HCT116 (cell line): ENCODE measurements around the gene CSTPP1.
"Not testable (repeated sequence)": the region's sequence is repeated elsewhere in the genome, so short reads cannot be mapped to it uniquely, and the experiment has no call there.

Experiments
- CEBPB ChIP-seq: IDR thresholded peaks from 2 replicates; pipeline ENCODE4 v1.6.1; 2012; ENCODE audit warnings: low read depth
- CTCF ChIP-seq, 3 experiments: fragments of 200-600 bp in 1 of 3; sonication (generic) in 1 of 3; IDR thresholded peaks in 2 of 3; conservative IDR thresholded peaks in 1 of 3; 2 replicates each; pipeline ENCODE4 v1.5.1; 2012 to 2017; ENCODE audit warnings: low read depth in 2 of 3, low read length in 2 of 3, antibody characterized with exemption in 1 of 3, borderline replicate concordance in 1 of 3, control low read depth in 1 of 3, mild to moderate bottlenecking in 1 of 3, mixed read lengths in 1 of 3, mixed run types in 1 of 3, moderate library complexity in 1 of 3; ENCODE audit not compliant: insufficient read depth in 1 of 3
- EZH2 ChIP-seq: fragments of 200-600 bp; sonication (generic); IDR thresholded peaks from 2 replicates; pipeline ENCODE4 v1.6.1; 2017; ENCODE audit warnings: antibody characterized with exemption, mixed run types
- EZH2phosphoT487 ChIP-seq: fragments of 200-600 bp; IDR thresholded peaks from 2 replicates; pipeline ENCODE4 v1.6.1; 2018; ENCODE audit warnings: antibody characterized with exemption, borderline replicate concordance
- POLR2A ChIP-seq: IDR thresholded peaks from 2 replicates; pipeline ENCODE4 v1.7.0; 2011; ENCODE audit warnings: borderline replicate concordance; ENCODE audit not compliant: insufficient read depth, insufficient read length; ENCODE audit errors: extremely low read depth
- RAD21 ChIP-seq: IDR thresholded peaks from 2 replicates; pipeline ENCODE4 v1.6.1; 2012; ENCODE audit warnings: low read depth, mild to moderate bottlenecking
- SRF ChIP-seq: IDR thresholded peaks from 2 replicates; pipeline ENCODE4 v1.6.1; 2012; ENCODE audit warnings: low read depth
- ZNF274 ChIP-seq: fragments of 200-500 bp; sonication (Bioruptor generic); IDR thresholded peaks from 2 replicates; pipeline ENCODE4 v1.6.1; 2014; ENCODE audit warnings: mild to moderate bottlenecking, low read depth, low read length, inconsistent platforms

DNA sequence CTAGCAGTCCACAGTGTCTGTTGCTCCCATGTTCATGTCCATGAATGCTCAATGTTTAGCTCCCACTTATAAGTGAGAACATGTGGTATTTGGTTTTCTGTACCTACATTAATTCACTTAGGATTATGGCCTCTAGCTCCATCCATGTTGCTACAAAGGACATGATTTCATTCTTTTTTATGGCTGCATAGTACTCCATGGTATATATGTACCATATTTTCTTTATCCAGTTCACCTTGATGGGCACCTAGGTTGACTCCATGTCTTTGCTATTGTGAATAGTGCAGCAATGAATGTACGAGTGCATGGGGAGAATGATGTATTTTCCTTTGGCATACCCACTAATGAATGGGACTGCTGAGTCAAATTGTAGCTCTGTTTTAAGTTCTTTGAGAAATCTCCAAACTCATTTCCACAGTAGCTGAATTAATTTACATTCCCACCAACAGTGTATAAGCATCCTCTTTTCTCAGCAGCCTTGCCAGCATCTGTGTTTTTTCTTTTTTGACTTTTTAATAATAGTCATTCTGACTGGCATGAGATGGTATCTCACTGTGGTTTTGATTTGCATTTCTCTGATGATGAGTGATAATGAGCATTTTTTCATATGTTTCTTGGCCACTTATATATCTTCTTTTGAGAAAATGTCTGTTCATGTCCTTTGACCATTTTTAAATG is 53.4 kb downstream of the CSTPP1 start:
- not testable (repeated sequence) for TF ChIP-seq EZH2phosphoT487; SRF; CTCF (IDR thresholded peaks at IDR 0.05 in 2 of 3, conservative IDR thresholded peaks at IDR 0.05 in 1 of 3; ENCODE audit: borderline replicate concordance in 1 of 3, insufficient read depth in 1 of 3, low read depth in 2 of 3, low read length in 2 of 3); RAD21; CEBPB; ZNF274; EZH2; POLR2A
